ENCODE data around the gene CSNK2B. TPM values are rescaled to one million over a fixed set of nuclear protein-coding genes. Genes with fewer than 3 reads are reported as not detected.
A peak's percentile ranks its signal among the peaks of the same experiment; 100 is the strongest.

Gene CSNK2B
- total and polyA plus RNA-seq, 9 of the 15 experiments (the other 6 are each of a cell fraction or from before 2014, with no cell fraction given), result 120 to 1,126 (median 529) TPM

- TF ChIP-seq RNF219 (CRISPR knock-in tag; IDR thresholded peaks at IDR 0.05), result no peak
- no peak for TF ChIP-seq ZBTB5 (IDR thresholded peaks at IDR 0.05)
- TF ChIP-seq ZNF589 (CRISPR knock-in tag; IDR thresholded peaks at IDR 0.05; ENCODE audit: low read depth), result no peak
- TF ChIP-seq FOXM1 (IDR thresholded peaks at IDR 0.05; ENCODE audit: low read depth), result no peak; the same call in 1 of the 2 replicates
- no peak; the same call in 1 of the 2 replicates for TF ChIP-seq FOXM1 (CRISPR knock-in tag; IDR thresholded peaks at IDR 0.05; ENCODE audit: low read depth)
- no peak for TF ChIP-seq RFX1 (IDR thresholded peaks at IDR 0.05)
- 0 out of 2 replicates have a peak, but pooled peaks have one; percentile 23 for TF ChIP-seq JUNB (CRISPR knock-in tag; conservative IDR thresholded peaks at IDR 0.05)
- no peak for TF ChIP-seq ZNF668 (CRISPR knock-in tag; IDR thresholded peaks at IDR 0.05)
- peak; percentile 96 for TF ChIP-seq ZNF143 (CRISPR knock-in tag; IDR thresholded peaks at IDR 0.05)
- TF ChIP-seq EP300 (IDR thresholded peaks at IDR 0.05; ENCODE audit: low read length), result peak; percentile 47
- TF ChIP-seq ZSCAN32 (CRISPR knock-in tag; IDR thresholded peaks at IDR 0.05), result peak; percentile 65
- no peak for TF ChIP-seq HNRNPK (IDR thresholded peaks at IDR 0.05; ENCODE audit: low read depth, low read length, poor library complexity, severe bottlenecking)
- no peak for TF ChIP-seq ZNF75A (CRISPR knock-in tag; IDR thresholded peaks at IDR 0.05)
- peak; percentile 65 for TF ChIP-seq MYC (IDR thresholded peaks at IDR 0.05; ENCODE audit: low read depth, low read length)
- TF ChIP-seq MYC (CRISPR knock-in tag; IDR thresholded peaks at IDR 0.05; ENCODE audit: borderline replicate concordance, low read depth), result no peak
- TF ChIP-seq SETDB1 (IDR thresholded peaks at IDR 0.05; ENCODE audit: low read length), result peak; percentile 21
- TF ChIP-seq TRIM24 (IDR thresholded peaks at IDR 0.05), result 0 out of 4 replicates have a peak, but pooled peaks of 1 of the 2 experiments have one; percentile 7
- no peak for TF ChIP-seq CREB5 (CRISPR knock-in tag; IDR thresholded peaks at IDR 0.05)
- TF ChIP-seq TFAM (CRISPR knock-in tag; conservative IDR thresholded peaks at IDR 0.05), result no peak
- no peak for TF ChIP-seq PRMT5 (CRISPR knock-in tag; IDR thresholded peaks at IDR 0.05)
- TF ChIP-seq SMARCA5 (IDR thresholded peaks at IDR 0.05), result no peak
- peak; percentile 24 for TF ChIP-seq XRCC5 (IDR thresholded peaks at IDR 0.05; ENCODE audit: low read depth, low read length)
- TF ChIP-seq BCL6 (CRISPR knock-in tag; IDR thresholded peaks at IDR 0.05), result 0 out of 2 replicates have a peak, but pooled peaks have one; percentile 41
- TF ChIP-seq RUNX1 (IDR thresholded peaks at IDR 0.05; ENCODE audit: low read depth), result no peak; the same call in 1 of the 2 replicates
- peak; percentile 3; the same call in 1 of the 2 replicates for TF ChIP-seq MAFK (IDR thresholded peaks at IDR 0.05; ENCODE audit: low read length)
- peak; percentile 69; the same call in 1 of the 2 replicates for TF ChIP-seq HIVEP1 (CRISPR knock-in tag; IDR thresholded peaks at IDR 0.05)
These were observed at the start of gene CSNK2B (continued) for GRCh38 chr6:31665501-31666336.
